H1 (cell line): ENCODE data around the gene PAK5. TPM values are rescaled to one million over a fixed set of nuclear protein-coding genes. Genes with fewer than 3 reads are reported as not detected.

Source experiments
- CTCF ChIA-PET: fragments of 300-600 bp; sonication (Branson Sonifier 250); formaldehyde crosslinking; loops from one replicate; lab custom pipeline; 2021; ENCODE audit not compliant: partially characterized antibody; lab: Charles Lee
- POLR2A ChIA-PET: fragments of 300-600 bp; sonication (Branson Sonifier 250); formaldehyde crosslinking; loops from one replicate; lab custom pipeline; 2021; ENCODE audit warnings: inconsistent platforms; ENCODE audit not compliant: partially characterized antibody; lab: Charles Lee
- DNase-seq, 2 experiments: peaks; one replicate each; pipeline versions ENCODE4 v3.0.0 to v3.0.0-alpha.2; 2010 to 2022; ENCODE audit warnings: low spot score in 2 of 2, low read depth in 1 of 2, mixed read lengths in 1 of 2
- FAIRE-seq: peaks from 2 replicates; lab custom pipeline; 2011; peaks lifted over from hg19 to GRCh38; lab: Jason Lieb, UNC
- H2AFZ ChIP-seq: 2 replicates; pipeline ENCODE4 v1.8.1; 2012; ENCODE audit warnings: low read length, inconsistent platforms
- H2AK5ac ChIP-seq: 2 replicates; pipeline ENCODE4 v1.6.1; 2013; ENCODE audit warnings: low read depth, low read length
- H2BK120ac ChIP-seq: replicated peaks from 2 replicates; pipeline ENCODE3; 2013; ENCODE audit warnings: low read depth, low read length, inconsistent platforms
- H2BK12ac ChIP-seq: 2 replicates; pipeline ENCODE4 v1.6.1; 2013; ENCODE audit warnings: low read depth, low read length
- H2BK15ac ChIP-seq: 2 replicates; pipeline ENCODE4 v1.6.1; 2013; ENCODE audit warnings: low read length
- H2BK20ac ChIP-seq: 2 replicates; pipeline ENCODE4 v1.6.1; 2013; ENCODE audit warnings: low read length
- H2BK5ac ChIP-seq: 2 replicates; pipeline ENCODE4 v1.6.1; 2013; ENCODE audit warnings: low read depth, low read length
- H3K14ac ChIP-seq: 2 replicates; pipeline ENCODE4 v1.6.1; 2013; ENCODE audit warnings: inconsistent platforms; ENCODE audit not compliant: insufficient read length
- H3K18ac ChIP-seq: 2 replicates; pipeline ENCODE4 v1.6.1; 2013; ENCODE audit warnings: low read length; ENCODE audit errors: extremely low read depth
- H3K23ac ChIP-seq: 2 replicates; pipeline ENCODE4 v1.6.1; 2013; ENCODE audit warnings: inconsistent platforms; ENCODE audit not compliant: insufficient read length
- H3K23me2 ChIP-seq: 2 replicates; pipeline ENCODE4 v1.6.1; 2013; ENCODE audit warnings: low read depth, low read length
- H3K27ac ChIP-seq: 2 replicates; pipeline ENCODE4 v1.6.1; 2011; ENCODE audit warnings: low read depth, low read length, inconsistent platforms
- H3K27me3 ChIP-seq, 4 experiments: replicated peaks in 1 of 4; 1 replicate in 1 of 4; 2 replicates in 3 of 4; pipeline versions ENCODE4 v1.6.1 to v1.8.1; 2011 to 2013; ENCODE audit warnings: low read length in 3 of 4, mild to moderate bottlenecking in 3 of 4, inconsistent platforms in 2 of 4, mixed read lengths in 2 of 4, moderate library complexity in 1 of 4; ENCODE audit not compliant: control insufficient read depth in 3 of 4, insufficient read depth in 3 of 4; ENCODE audit errors: extremely low read depth in 1 of 4
- H3K36me3 ChIP-seq, 4 experiments: 2 replicates each; pipeline versions ENCODE4 v1.6.1 to v1.8.1; 2011 to 2013; ENCODE audit warnings: mild to moderate bottlenecking in 4 of 4, low read length in 3 of 4, moderate library complexity in 2 of 4, control low read depth in 1 of 4, inconsistent platforms in 1 of 4; ENCODE audit not compliant: insufficient read depth in 4 of 4, control insufficient read depth in 2 of 4
- H3K4ac ChIP-seq: replicated peaks from 2 replicates; pipeline ENCODE3; 2013; ENCODE audit warnings: low read length, low read depth, mixed read lengths, inconsistent platforms; ENCODE audit not compliant: insufficient read length
- H3K4me1 ChIP-seq, 4 experiments: replicated peaks in 1 of 4; 1 replicate in 1 of 4; 2 replicates in 3 of 4; pipeline versions ENCODE4 v1.6.1 to v1.8.1; 2011 to 2013; ENCODE audit warnings: low read length in 3 of 4, inconsistent platforms in 2 of 4, mixed read lengths in 1 of 4; ENCODE audit not compliant: insufficient read depth in 4 of 4, control insufficient read depth in 3 of 4
- H3K4me2 ChIP-seq, 2 experiments: 2 replicates each; pipeline versions ENCODE4 v1.6.1 to v1.8.1; 2011 to 2013; ENCODE audit warnings: low read depth in 2 of 2, low read length in 2 of 2, control low read depth in 1 of 2, inconsistent platforms in 1 of 2, mild to moderate bottlenecking in 1 of 2; ENCODE audit not compliant: insufficient read depth in 1 of 2
- H3K4me3 ChIP-seq, 4 experiments: fragments of 200-600, 300-600 bp in 1 of 4; sonication (generic), shearing (Covaris generic), sonication (Bioruptor Twin) in 1 of 4; 2 replicates each; pipeline versions ENCODE4 v1.5.1 to v1.8.1; 2011 to 2016; ENCODE audit warnings: low read length in 4 of 4, low read depth in 3 of 4, control low read depth in 2 of 4, inconsistent platforms in 2 of 4, mild to moderate bottlenecking in 2 of 4, mixed read lengths in 1 of 4, moderate library complexity in 1 of 4; ENCODE audit not compliant: insufficient read depth in 2 of 4; ENCODE audit errors: extremely low read depth in 1 of 4
- H3K56ac ChIP-seq: replicated peaks from 2 replicates; pipeline ENCODE3; 2013; ENCODE audit warnings: low read depth, mild to moderate bottlenecking, mixed read lengths, low read length, inconsistent platforms; ENCODE audit not compliant: insufficient read length
- H3K79me1 ChIP-seq: 2 replicates; pipeline ENCODE4 v1.6.1; 2013; ENCODE audit warnings: low read depth, low read length, control low read depth
- H3K79me2 ChIP-seq, 2 experiments: 2 replicates each; pipeline versions ENCODE4 v1.6.1 to v1.8.1; 2012 to 2013; ENCODE audit warnings: low read length in 2 of 2, mild to moderate bottlenecking in 2 of 2, inconsistent platforms in 1 of 2; ENCODE audit not compliant: insufficient read depth in 2 of 2, control insufficient read depth in 1 of 2
- H3K9ac ChIP-seq, 4 experiments: replicated peaks in 1 of 4; 1 replicate in 1 of 4; 2 replicates in 3 of 4; pipeline versions ENCODE4 v1.6.1 to v1.8.1; 2011 to 2013; ENCODE audit warnings: low read depth in 3 of 4, low read length in 3 of 4, control low read depth in 2 of 4, mild to moderate bottlenecking in 2 of 4, moderate library complexity in 2 of 4, inconsistent platforms in 1 of 4; ENCODE audit errors: extremely low read depth in 1 of 4
- H3K9me3 ChIP-seq, 2 experiments: 2 replicates each; pipeline versions ENCODE4 v1.6.1 to v1.8.1; 2012 to 2013; ENCODE audit warnings: mild to moderate bottlenecking in 2 of 2, moderate library complexity in 2 of 2, control low read depth in 1 of 2, inconsistent platforms in 1 of 2, low read depth in 1 of 2, low read length in 1 of 2, mixed read lengths in 1 of 2; ENCODE audit not compliant: insufficient read depth in 2 of 2
- H4K20me1 ChIP-seq, 2 experiments: replicated peaks in 1 of 2; 2 replicates each; pipeline versions ENCODE3 to v1.8.1; 2011 to 2013; ENCODE audit warnings: inconsistent platforms in 2 of 2, low read length in 2 of 2, mild to moderate bottlenecking in 1 of 2; ENCODE audit not compliant: insufficient read depth in 2 of 2, control insufficient read depth in 1 of 2
- H4K5ac ChIP-seq: 2 replicates; pipeline ENCODE4 v1.6.1; 2013; ENCODE audit warnings: low read length, low read depth, mixed read lengths, inconsistent platforms; ENCODE audit not compliant: insufficient read length
- H4K8ac ChIP-seq: 2 replicates; pipeline ENCODE4 v1.8.0; 2013; ENCODE audit warnings: mild to moderate bottlenecking, moderate library complexity, low read length, inconsistent platforms; ENCODE audit not compliant: insufficient read depth; ENCODE audit errors: extremely low read depth
- H4K91ac ChIP-seq: replicated peaks from 2 replicates; pipeline ENCODE3; 2013; ENCODE audit warnings: low read length, mixed read lengths, inconsistent platforms; ENCODE audit not compliant: insufficient read length
- BCL11A ChIP-seq, 2 experiments: IDR thresholded peaks; one replicate each; pipeline ENCODE4 v1.6.1; 2011; ENCODE audit warnings: low read depth in 2 of 2, low read length in 2 of 2, mild to moderate bottlenecking in 2 of 2
- CBX8 ChIP-seq: fragments of 300-800, 300-1000 bp; sonication (generic); IDR thresholded peaks from 2 replicates; pipeline ENCODE4 v1.7.1; 2016; ENCODE audit warnings: low read depth, low read length, borderline replicate concordance
- CHD1 ChIP-seq: IDR thresholded peaks from 2 replicates; pipeline ENCODE4 v1.6.1; 2012; ENCODE audit warnings: low read depth, low read length, improper control_type of control experiment
- CHD2 ChIP-seq: IDR thresholded peaks from 2 replicates; pipeline ENCODE4 v1.6.1; 2012; ENCODE audit warnings: low read length, improper control_type of control experiment
- CTBP2 ChIP-seq: IDR thresholded peaks from 2 replicates; pipeline ENCODE4 v1.7.0; 2011; ENCODE audit warnings: borderline replicate concordance, mild to moderate bottlenecking, moderate library complexity, mixed read lengths, low read length; ENCODE audit not compliant: insufficient read depth, insufficient read length
- EZH2 ChIP-seq: fragments of 200-600 bp; sonication (generic); IDR thresholded peaks from 2 replicates; pipeline ENCODE4 v1.7.1; 2012; ENCODE audit warnings: low read depth, mild to moderate bottlenecking, moderate library complexity, low read length, inconsistent platforms; ENCODE audit not compliant: severe bottlenecking
- FOSL1 ChIP-seq: IDR thresholded peaks from 2 replicates; pipeline ENCODE4 v1.6.1; 2011; ENCODE audit warnings: mild to moderate bottlenecking, low read depth, low read length, moderate library complexity; ENCODE audit not compliant: insufficient read depth
- KDM4A ChIP-seq: IDR thresholded peaks from one replicate; pipeline ENCODE4 v1.7.1; 2012; ENCODE audit warnings: low read depth, mild to moderate bottlenecking, moderate library complexity, low read length, inconsistent platforms; ENCODE audit not compliant: severe bottlenecking
- POU5F1 ChIP-seq: IDR thresholded peaks from 2 replicates; pipeline ENCODE4 v1.6.1; 2011; ENCODE audit warnings: low read depth, mild to moderate bottlenecking, low read length, moderate library complexity
- RBBP5 ChIP-seq: IDR thresholded peaks from 2 replicates; pipeline ENCODE4 v1.7.1; 2012; ENCODE audit warnings: low read depth, mild to moderate bottlenecking, inconsistent platforms, low read length, moderate library complexity, borderline replicate concordance
- YY1 ChIP-seq: IDR thresholded peaks from 2 replicates; pipeline ENCODE4 v1.6.1; 2011; ENCODE audit warnings: low read depth, mild to moderate bottlenecking, low read length
- WGBS, 2 experiments: shearing (Covaris generic) in 1 of 2; methylation state at CpG; one replicate each; pipeline versions ENCODE4 v1.1.6 to v1.1.7; 2013 to 2015; ENCODE audit warnings: low lambda C conversion rate in 2 of 2, mixed read lengths in 2 of 2, inconsistent platforms in 1 of 2, low coverage in 1 of 2, missing lambda C conversion rate in 1 of 2; ENCODE audit not compliant: insufficient replicate concordance in 2 of 2, insufficient coverage in 1 of 2, insufficient read length in 1 of 2; ENCODE audit errors: extremely low coverage in 1 of 2, missing lambda C conversion rate in 1 of 2; 5-methylcytosine and 5-hydroxymethylcytosine counted together
- polyA plus RNA-seq, 7 experiments: library from polyadenylated mRNA; depleted of rRNA in 3 of 7; stranded (reverse) in 5 of 7; unstranded in 2 of 7; fragments of >200 nt in 5 of 7; fragments of 200-250 nt in 2 of 7; gene quantifications; 1 replicate in 5 of 7; 2 replicates in 1 of 7; 4 replicates in 1 of 7; pipeline versions ENCODE4 v1.2.1 to v1.2.3, GENCODE V29; 2011 to 2013; ENCODE audit warnings: missing spikeins in 2 of 7, mixed read lengths in 2 of 7
- total RNA-seq: library from RNA; stranded (reverse); fragmentation: NEBNext Ultra II Directional; extraction: Animal tissue kit (Norgen Biotek cat#: 25700); gene quantifications from 2 replicates; pipeline ENCODE4 v1.2.1, GENCODE V29; 2021

The PAK5 gene
- total and polyA plus RNA-seq, 2 of the 8 experiments (the other 6 are each of a cell fraction or from before 2014, with no cell fraction given): 0.54 to 0.80 TPM

- Histone ChIP-seq H4K91ac (no peak overlapping the region), H4K5ac (no peak overlapping the region), H3K18ac (no peak overlapping the region), H3K27me3 (no peaks in the 10 kb centered on the region), H3K79me2 (no peaks in the 10 kb centered on the region), H2AFZ (no peak overlapping the region), H3K23me2 (no peaks in the 10 kb centered on the region; the same call in 1 of the 2 replicates), H2BK120ac (no peak overlapping the region), H3K9me3 (no peaks in the 10 kb centered on the region), H3K27ac (no peak overlapping the region), H2BK5ac (no peak overlapping the region), H2AK5ac (no peak overlapping the region), H3K4me2 (no peak overlapping the region), H3K79me1 (no peaks in the 10 kb centered on the region), H4K8ac (no peak overlapping the region), H2BK20ac (no peak overlapping the region), H3K4ac (no peak overlapping the region), H3K23ac (no peak overlapping the region), H3K4me3 (no peak overlapping the region), H3K4me1 (no peaks in the 10 kb centered on the region), H2BK12ac (no peak overlapping the region), H3K14ac (no peak overlapping the region), H3K36me3 (no peaks in the 10 kb centered on the region), H3K56ac (no peak overlapping the region), H4K20me1 (no peaks in the 10 kb centered on the region), H2BK15ac (no peak overlapping the region), H3K9ac (no peak overlapping the region)
- TF ChIP-seq CBX8: no peak
- TF ChIP-seq CTBP2: no peak
- TF ChIP-seq FOSL1: no peak
- TF ChIP-seq KDM4A: no peak
- TF ChIP-seq CHD2: no peak
- no peak for TF ChIP-seq CHD1
- TF ChIP-seq BCL11A (IDR thresholded peaks at IDR 0.05; ENCODE audit: low read depth in 2 of 2, low read length in 2 of 2): no peak
- TF ChIP-seq RBBP5: no peak
- no peak for TF ChIP-seq EZH2
- no peak for TF ChIP-seq POU5F1
- TF ChIP-seq YY1: no peak
- 33% methylated on average over 2 of the region's 2 CpGs; no CpG with 5 or more reads in 1 of the 2 experiments for WGBS, 2 experiments
- no peak for DNase-seq
- FAIRE-seq: no peak
- ChIA-PET POLR2A (no interaction called here), CTCF (interaction anchor here (1.0 kb wide), 1 partner anchor 11 kb away, joined by 3 read pairs; no protein-coding TSS in a partner anchor)
These were observed 127.0 kb downstream of the PAK5 start for GRCh38 chr20:9711872-9712271.
